Glutamatergic neuron (in vitro differentiated cells): ENCODE data around the gene MACROD2. TPM values are rescaled to one million over a fixed set of nuclear protein-coding genes. Genes with fewer than 3 reads are reported as not detected.

Experiments
- DNase-seq: peaks from one replicate; pipeline ENCODE4 v3.0.0; 2022
- H3K27ac Mint-ChIP-seq: one replicate; pipeline ENCODE4 v1.8.0; 2020; ENCODE audit warnings: mild to moderate bottlenecking, mixed read lengths, inconsistent platforms; ENCODE audit not compliant: unreplicated experiment
- H3K27me3 Mint-ChIP-seq: one replicate; pipeline ENCODE4 v1.8.0; 2020; ENCODE audit warnings: mild to moderate bottlenecking, moderate library complexity, mixed read lengths, inconsistent platforms; ENCODE audit not compliant: unreplicated experiment
- H3K36me3 Mint-ChIP-seq: one replicate; pipeline ENCODE4 v1.8.0; 2020; ENCODE audit warnings: mild to moderate bottlenecking, mixed read lengths, inconsistent platforms; ENCODE audit not compliant: unreplicated experiment
- H3K4me1 Mint-ChIP-seq: one replicate; pipeline ENCODE4 v1.8.0; 2020; ENCODE audit warnings: mild to moderate bottlenecking, low read depth, mixed read lengths, inconsistent platforms; ENCODE audit not compliant: unreplicated experiment
- H3K4me3 Mint-ChIP-seq: one replicate; pipeline ENCODE4 v1.8.0; 2020; ENCODE audit warnings: mild to moderate bottlenecking, mixed read lengths, inconsistent platforms; ENCODE audit not compliant: unreplicated experiment
- H3K9me3 Mint-ChIP-seq: one replicate; pipeline ENCODE4 v1.8.0; 2020; ENCODE audit warnings: mild to moderate bottlenecking, moderate library complexity, mixed read lengths, inconsistent platforms; ENCODE audit not compliant: unreplicated experiment
- CTCF ChIP-seq: fragments of 200-600 bp; sonication (generic); IDR thresholded peaks from one replicate; pipeline ENCODE4 v1.5.0; 2021; ENCODE audit not compliant: partially characterized antibody, unreplicated experiment
- total RNA-seq: library from RNA; stranded (reverse); fragmentation: NEBNext Ultra II Directional; extraction: Animal tissue kit (Norgen Biotek cat#: 25700); gene quantifications from one replicate; pipeline ENCODE4 v1.2.1, GENCODE V29; 2021; ENCODE audit not compliant: unreplicated experiment

The MACROD2 gene
- total RNA-seq, 1 donor from 2014 or later, result 8.7 TPM

DNA sequence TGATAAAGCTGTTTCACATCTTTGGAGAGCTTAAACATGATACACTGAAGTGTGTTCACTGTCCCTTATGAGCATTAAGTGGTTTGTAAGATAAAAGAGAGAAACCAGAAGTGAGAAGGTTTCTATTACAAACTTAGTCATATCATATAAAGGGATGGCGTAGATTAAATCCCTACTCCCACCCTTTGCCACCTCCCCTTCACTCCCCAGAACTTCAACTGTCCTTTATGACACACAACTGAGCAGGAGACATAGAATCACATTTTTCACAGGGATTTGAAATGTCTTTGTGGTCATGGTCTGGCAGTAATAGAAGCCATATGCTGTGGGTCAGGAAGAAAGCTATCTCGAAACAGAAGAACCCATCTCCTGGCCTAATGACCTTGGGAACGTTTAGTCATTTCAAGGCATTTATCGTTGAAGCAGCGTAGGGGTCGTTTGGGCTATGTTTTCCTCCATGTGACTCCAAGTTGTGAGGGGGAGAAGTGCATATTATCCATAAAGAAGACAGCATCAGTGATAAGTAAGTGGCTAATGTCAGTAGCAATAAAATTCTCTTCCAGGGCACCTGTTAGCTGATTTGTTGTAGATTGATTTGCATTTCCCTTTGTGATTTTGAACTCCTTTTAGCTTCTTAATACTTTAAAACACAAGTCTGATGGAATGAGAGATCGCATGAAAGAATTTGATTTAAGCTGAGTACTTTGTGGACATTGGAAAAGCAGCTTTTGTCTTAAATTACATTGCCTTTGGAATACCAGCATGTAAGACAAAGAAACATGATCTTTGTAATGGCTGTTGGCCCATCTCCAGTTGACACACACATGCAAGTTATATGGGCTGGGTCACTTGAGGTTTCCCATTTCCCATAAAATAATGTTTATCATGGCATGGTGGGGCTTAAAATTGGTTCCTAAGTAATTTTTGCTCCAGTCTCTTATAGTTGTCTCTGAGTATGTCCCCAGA, 843.6 kb downstream of the MACROD2 start:
- Mint-ChIP-seq H3K27ac (peak overlapping the region; percentile 6), H3K36me3 (no peaks in the 10 kb centered on the region)

GRCh38 chr20:14845199-14846160, 850.2 kb downstream of the MACROD2 start:
- no peaks in the 10 kb centered on the region for H3K4me1 Mint-ChIP-seq
- H3K36me3 Mint-ChIP-seq, result no peaks in the 10 kb centered on the region
- H3K27ac Mint-ChIP-seq, result no peak overlapping the region
- peaks cover 3% of the 10 kb centered on the region for H3K9me3 Mint-ChIP-seq
- no peak overlapping the region for H3K4me3 Mint-ChIP-seq
- TF ChIP-seq CTCF, result no peak
- peaks cover 1% of the 10 kb centered on the region for H3K27me3 Mint-ChIP-seq
- no peak for DNase-seq

More for the DNA sequence above, 843.6 kb downstream of the MACROD2 start:
- DNase-seq, result no peak
- no peak overlapping the region for H3K4me3 Mint-ChIP-seq
- peaks cover 6% of the 10 kb centered on the region for H3K4me1 Mint-ChIP-seq
- peaks cover 3% of the 10 kb centered on the region for H3K9me3 Mint-ChIP-seq
- no peak for TF ChIP-seq CTCF
- no peaks in the 10 kb centered on the region for H3K27me3 Mint-ChIP-seq

GRCh38 chr20:14848806-14849205, 853.5 kb downstream of the MACROD2 start:
- no peaks in the 10 kb centered on the region for H3K36me3 Mint-ChIP-seq
- peaks cover under 1% of the 10 kb centered on the region for H3K9me3 Mint-ChIP-seq
- DNase-seq, result no peak
- no peaks in the 10 kb centered on the region for H3K4me1 Mint-ChIP-seq
- TF ChIP-seq CTCF, result no peak
- H3K4me3 Mint-ChIP-seq, result no peak overlapping the region
- no peak overlapping the region for H3K27ac Mint-ChIP-seq
- H3K27me3 Mint-ChIP-seq, result peaks cover 1% of the 10 kb centered on the region

DNA sequence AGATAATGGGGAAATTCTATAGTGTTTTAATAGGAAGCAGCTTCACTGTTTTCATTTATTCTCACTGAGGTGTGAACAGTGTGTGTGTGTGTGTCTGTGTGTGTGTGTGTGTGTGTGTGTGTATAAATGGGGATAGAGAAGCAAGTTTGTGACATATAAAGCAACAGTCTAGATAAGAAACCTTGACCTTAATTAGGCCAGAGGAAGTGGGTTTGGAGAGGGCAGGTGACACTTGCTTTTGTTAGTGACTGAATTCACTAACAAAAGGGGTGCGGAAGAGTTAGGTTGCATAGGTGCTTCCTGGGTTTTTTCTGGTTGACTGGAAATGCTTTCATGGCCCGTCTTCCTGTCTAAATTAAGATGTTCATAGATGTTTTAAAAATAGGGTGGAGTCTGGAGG, 857.8 kb downstream of the MACROD2 start:
- no peak for DNase-seq
- H3K27me3 Mint-ChIP-seq, result peaks cover 2% of the 10 kb centered on the region
- no peaks in the 10 kb centered on the region for H3K9me3 Mint-ChIP-seq
- H3K36me3 Mint-ChIP-seq, result no peaks in the 10 kb centered on the region
- H3K4me3 Mint-ChIP-seq, result no peak overlapping the region
- H3K27ac Mint-ChIP-seq, result no peak overlapping the region
- no peaks in the 10 kb centered on the region for H3K4me1 Mint-ChIP-seq
- TF ChIP-seq CTCF, result no peak
